GM18873 (cell line): ENCODE data around the gene CLCNKB.

ENCODE experiments used
- ATAC-seq: cut with Tn5 transposase; IDR thresholded peaks from one replicate; pipeline ENCODE4 v1.9.1; 2021; ENCODE audit warnings: mild to moderate bottlenecking, moderate library complexity, moderate number of reproducible peaks; ENCODE audit not compliant: unreplicated experiment, low FRiP score

Gene CLCNKB

DNA sequence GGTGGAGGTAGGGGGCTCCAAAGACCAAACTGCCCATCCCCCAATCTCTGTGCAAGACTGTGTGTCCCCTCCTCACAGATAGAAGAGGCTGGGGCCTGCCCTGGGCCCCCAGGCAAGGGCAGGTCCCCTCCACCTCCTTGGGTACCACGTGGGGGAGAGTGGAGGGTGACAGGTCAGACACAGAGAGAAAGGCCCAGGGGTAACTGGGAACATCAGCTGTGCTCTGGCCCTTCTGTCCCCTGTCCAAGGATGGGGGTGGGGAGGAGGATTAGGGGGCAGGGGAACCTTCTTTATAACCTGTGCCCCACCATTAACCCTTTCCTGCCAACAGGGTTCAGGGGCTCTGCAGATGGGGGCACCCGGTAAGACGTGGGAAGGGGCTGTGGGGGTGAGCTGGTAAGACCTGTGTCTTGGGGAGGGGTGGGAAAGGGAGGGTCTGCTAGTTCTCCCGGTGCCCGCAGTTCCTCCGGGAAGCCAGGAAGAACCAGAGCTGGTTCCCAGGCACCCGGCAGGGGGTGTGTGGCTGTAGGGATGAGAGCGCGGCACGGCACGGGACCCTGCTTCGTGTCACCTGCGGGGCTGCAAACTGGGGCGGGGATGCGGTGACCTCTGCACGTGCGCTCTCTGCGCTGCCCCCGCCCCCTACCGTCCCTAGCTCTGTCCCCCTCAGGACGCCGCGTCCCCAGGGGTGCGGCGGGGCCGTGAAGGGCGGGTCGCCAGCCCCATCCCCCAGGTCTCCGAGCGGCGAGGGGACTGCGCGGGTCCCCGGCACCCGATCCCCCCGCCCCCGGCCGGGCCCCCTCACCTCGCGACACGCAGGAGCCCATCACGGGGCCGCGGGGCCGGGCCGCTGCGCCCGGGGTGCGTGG is 29.3 kb downstream of the CLCNKB start:
- ATAC-seq, result no peak

DNA sequence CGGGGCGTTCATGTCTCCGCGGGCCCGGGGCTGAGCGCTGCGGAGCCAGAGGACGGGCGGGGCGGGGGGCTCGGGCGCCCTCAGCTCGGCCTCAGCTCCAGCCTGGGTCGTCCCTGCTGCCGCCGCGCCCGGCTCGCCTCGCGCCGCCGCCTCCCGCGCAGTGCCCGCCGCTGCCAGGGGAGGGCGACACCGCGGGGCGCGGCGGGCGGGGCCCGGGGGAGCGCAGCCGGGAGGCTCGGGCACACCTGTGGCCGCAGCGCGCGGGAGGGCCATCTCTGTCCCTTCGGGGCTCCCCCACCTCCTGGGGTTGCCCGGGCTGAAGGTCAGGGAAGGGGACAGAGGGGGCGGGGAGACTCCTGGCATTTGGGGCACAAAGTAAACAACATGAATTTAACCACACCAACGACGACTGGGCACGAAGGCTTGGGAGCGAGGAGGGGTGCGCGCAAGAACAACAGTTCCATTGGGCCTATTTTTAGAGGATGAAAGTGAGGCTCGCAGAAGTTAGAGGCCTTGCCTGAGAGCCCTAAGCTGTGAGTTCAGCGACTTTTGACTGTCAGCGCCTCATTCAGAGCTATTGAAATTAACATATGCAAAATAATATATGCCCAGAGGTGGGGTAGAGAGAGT is 30.0 kb downstream of the CLCNKB start, which contains the start of gene FAM131C:
Gene FAM131C (minus strand): TSS at position 162 of the 630 bp plus-strand sequence. CDS start 209 bp downstream, outside the sequence.
- ATAC-seq, result no peak

DNA sequence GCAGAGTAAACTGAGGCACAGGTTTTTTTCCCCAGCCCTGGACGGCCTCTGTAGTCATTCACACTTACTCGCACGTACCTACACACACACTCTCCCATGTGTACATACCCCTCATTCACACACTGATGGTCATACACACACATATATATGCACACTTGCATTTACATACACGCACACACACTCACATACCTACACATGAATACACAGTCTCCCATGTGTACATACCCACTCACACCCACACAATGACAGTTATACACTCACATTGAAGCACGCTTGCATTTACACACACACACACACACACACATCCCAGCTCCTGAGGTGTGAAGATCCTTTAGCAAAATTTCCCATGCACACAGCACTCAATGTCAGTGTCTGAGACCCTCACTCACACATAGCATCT is 30.6 kb downstream of the CLCNKB start:
- ATAC-seq, result no peak

DNA sequence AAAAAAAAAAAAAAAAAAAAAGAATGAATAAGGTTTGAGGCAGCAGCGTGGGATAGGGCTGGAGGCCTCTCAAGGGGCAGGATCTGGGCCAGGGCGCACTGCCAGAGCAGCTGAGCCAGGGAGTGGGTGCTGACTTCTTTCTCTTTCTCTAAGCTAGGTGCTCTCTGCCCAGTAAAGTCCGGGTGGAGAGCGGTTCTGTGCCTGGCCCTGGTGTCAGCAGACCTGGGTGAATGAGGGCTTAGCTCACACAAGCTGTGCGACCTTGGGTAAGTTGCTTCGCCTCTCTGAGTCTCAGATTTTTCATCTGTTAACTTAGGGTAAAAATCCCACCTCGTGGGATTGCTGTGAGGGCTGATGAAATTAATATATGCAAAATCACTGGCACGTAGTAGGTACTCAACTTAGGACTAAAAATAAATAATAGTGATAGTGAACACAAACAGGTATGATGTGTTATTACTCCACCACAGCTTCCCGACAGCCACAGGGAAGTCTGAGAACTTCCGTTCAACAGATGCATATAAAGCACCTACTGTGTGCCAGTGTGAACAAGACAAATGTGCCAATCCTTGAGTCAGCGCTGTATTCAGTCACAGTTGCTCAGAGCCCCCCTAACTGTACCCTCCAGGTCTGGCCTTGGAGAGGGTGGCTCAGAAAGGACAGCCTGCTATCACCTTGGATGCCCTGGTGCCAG is 31.9 kb downstream of the CLCNKB start:
- ATAC-seq, result no peak

- no peak for ATAC-seq
Measured at GRCh38 chr1:16076031-16076864, 32.7 kb downstream of the CLCNKB start.

DNA sequence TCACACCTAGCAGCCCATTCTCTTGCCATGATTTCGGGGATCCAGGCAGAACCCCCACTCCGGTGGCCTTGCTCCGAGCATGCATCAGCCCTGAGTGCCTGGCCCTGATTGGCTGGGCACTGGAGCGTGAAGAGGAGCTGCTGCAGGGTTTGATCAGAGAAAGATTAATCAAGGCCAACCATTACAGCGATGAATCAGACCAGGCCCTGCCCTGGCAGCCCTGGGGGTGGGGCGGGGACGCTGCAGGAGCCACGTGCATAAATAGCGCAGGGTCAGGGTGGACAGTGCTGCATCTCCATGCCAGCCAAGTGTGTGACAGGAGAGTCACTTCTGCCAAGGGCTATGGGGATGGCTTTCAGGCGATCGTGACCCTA is 33.3 kb downstream of the CLCNKB start:
- no peak for ATAC-seq

GRCh38 chr1:16077406-16078245 is 34.0 kb downstream of the CLCNKB start:
- ATAC-seq, result no peak

DNA sequence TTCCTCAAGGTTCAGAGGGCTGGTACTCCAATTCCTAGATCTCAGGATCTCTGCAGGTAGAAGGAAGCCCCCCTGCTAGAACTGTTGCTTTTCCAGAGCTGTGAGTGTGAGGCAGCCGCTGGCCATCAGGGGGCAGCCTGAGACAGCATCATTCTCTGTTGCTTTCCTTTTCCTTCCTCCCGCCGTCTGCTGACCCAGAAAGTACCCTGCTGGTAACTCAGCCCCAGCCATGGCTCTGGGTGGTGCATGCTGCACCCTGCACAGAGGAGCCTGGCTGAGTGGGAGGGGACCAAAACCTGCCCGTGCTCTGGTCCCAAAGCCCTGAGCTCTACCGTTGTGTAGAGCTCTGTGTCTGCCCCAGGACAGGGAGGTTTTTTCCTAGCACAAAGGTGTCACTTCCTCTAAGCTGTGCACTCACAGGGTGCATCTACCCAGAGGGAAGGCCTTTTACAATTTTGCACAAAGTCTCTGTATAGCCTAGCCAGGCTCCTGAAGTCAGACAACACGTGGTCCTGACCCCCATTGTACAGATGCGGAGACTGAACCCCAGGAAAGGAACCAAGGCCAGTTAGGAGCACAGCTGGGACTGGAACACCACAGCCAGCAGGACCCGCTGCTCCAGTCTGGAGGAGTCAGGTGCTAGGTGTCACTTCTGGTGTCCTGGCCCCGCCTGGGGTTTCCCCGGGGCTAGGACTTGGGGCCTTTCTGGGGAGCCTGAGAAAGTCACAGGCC is 35.5 kb downstream of the CLCNKB start:
- ATAC-seq, result no peak

DNA sequence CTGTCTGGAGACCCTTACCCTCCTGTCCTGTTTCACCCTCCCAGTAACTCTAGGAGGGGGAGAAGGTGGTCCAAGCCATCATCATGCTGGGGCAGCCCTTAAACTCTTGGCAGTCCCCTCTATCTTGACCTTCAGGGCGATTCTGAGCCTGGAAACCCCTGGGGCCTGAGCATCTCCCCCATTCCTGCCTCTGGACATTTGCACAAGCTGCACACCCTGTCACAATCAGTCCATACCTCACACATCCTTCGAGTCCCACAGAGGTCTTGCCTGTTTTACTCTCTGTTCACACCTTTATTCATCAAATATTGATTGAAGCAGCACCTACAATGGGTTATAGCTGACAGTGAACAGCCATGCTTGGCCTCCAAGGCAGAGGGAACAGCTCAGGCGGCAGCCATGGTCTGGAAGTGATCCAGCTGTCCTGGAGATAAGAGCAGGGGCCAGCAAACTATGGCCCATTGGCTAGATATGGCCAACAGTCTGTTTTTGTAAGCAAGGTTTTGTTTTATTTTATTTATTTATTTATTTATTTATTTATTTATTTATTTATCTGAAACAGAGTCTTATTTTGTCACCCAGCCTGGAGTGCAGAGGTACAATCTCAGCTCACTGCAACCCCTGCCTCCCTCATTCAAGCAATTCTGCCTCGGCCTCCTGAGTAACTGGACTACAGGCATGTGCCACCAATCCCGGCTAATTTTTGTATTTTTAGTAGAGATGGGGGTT is 37.0 kb downstream of the CLCNKB start:
- ATAC-seq, result no peak

DNA sequence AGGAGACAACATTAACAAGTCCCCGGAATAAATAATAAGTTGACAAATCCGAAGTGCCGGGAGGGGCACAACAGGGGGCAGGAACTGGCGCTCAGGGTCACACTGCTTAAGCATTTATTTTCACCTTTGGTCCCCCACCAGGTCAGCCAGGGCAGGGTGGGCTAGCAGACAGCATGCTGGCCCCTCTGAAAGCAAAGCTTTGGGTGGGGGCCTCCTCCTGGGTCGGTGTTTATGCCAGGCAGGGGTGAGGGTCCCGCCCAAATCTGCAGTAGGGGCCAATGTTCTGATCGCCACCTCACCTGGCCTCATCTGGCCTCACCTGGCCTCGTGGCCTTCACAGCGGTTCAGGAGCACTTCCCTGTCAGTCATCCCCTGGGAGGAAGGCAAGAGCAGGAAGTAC is 38.1 kb downstream of the CLCNKB start:
- no peak for ATAC-seq

GRCh38 chr1:16082283-16083038 is 38.9 kb downstream of the CLCNKB start:
- ATAC-seq, result no peak

- no peak for ATAC-seq
Measured at GRCh38 chr1:16083486-16083885, 39.9 kb downstream of the CLCNKB start.

- ATAC-seq, result no peak
Measured at GRCh38 chr1:16085522-16085921, 41.9 kb downstream of the CLCNKB start.

DNA sequence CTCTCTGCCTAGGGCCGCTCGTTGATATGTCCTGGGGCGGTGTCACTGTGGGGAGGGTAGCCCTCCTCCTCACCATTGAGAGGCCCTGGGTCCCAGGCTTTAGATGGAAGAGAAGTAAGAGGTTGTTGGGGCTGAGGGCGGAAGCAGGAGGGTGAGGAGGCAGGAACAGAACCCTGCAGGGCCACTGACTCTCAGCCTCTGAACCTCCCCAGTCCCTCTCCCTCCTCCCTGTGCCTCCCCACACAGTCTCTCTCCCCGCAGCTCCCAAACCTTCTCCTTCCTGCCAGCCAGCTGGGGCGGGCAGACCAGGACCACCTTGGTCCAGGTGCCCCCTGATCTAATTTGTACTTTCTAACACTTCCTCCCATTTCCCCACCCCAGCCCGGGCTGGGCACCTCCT is 44.2 kb downstream of the CLCNKB start:
- ATAC-seq, result no peak

GRCh38 chr1:16088351-16088911 is 44.8 kb downstream of the CLCNKB start:
- ATAC-seq, result no peak

GRCh38 chr1:16088996-16089395 is 45.4 kb downstream of the CLCNKB start:
- no peak for ATAC-seq
